ENCODE results near the gene FAM181B. TPM values are rescaled to one million over a fixed set of nuclear protein-coding genes. Genes with fewer than 3 reads are reported as not detected.

The FAM181B gene
- total RNA-seq, 1 donor: 0.54 TPM

DNA sequence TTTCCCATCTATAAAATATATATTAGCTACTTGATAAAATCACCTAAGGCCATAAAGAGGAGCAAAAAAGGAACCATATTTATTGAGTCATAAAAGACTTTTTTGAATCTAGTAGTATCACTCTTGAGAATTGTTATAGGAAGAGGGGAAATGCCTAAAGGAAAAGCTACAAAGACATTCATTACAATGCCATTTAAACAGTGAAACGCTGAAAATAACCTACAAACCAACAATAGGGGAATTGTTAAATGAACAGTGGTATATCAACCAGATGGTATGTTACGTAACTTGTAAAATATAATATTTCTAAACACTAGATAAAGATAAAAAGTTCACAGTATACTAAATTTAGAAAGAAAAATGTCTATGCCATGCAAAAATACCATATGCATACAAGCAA lies 47.5 kb downstream of the FAM181B start:
- no peak for DNase-seq (ENCODE audit: low read depth in 2 of 3, low spot score in 2 of 3)

DNA sequence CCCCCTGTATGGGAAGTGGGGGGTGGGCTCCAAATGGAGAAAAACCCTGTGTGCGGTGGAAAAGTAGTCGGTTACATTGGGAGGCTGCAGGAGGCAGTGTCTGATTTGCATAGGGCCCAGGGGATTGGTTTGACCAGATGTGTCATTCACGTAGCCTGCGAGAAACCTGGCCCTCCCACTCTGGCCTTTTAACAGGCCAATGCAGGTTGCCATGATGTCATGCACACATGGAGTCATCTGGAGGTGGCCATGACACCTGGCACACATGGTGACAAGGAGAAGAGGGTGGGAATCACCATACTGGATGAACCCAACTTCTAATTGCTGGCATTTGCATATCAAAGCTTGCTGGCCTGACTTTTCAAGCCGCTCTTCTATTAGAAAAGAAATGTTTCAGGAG lies 50.6 kb downstream of the FAM181B start:
- DNase-seq (ENCODE audit: low read depth in 2 of 3, low spot score in 2 of 3): no peak

DNA sequence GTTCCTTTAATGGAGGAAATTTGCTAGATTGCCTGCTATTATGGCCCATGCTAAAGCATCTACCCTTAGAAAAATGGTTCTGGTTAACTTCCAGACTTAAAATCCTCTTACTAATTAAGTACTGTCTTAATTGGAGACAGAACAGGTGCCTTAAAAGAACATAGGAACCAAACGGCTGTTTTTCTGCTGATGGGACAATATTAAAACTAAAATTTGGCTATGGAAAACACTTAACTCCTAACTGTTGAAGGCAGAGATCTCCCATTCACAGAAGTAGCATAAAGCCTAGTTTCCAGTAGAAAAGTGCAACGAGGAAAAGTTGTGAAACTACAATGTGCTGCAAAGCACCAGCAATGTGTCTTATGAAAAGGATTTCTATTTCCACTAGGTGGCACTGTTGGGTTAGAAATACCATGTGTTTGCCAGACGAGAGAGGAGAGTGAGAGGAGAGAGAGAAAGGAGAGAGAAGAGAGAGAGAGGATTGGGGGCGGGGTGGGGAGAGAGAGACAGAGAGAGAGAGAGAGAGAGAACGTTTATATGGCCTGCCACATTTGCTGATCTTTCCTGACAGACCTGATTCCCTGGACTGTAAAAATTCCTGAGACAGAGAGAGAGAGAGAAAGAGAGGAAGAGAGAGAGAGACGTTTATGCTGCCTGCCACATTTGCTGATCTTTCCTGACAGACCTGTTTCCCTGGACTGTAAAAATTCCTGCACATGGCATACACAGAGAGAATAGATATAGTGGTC lies 51.5 kb downstream of the FAM181B start:
- DNase-seq (ENCODE audit: low read depth in 2 of 3, low spot score in 2 of 3): peak; percentile 5 to 83 (median 50)

DNA sequence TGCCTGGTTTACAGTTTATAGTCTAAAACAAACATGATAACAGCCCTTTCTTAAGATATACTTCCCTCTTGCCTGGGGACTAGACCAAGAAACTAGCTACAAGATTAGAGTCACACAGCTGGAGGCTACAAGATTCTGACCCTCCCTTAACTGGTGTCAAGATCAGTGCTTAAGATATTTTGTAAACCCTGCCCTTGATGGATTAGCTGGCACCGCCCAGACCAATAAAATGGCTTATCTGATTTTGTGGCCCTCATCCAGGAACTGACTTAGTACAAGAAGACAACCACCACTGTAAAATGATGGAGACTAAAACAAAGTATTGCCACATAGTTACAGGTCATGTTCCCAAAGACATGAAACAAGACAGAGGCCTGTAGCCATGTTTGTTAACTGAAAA lies 53.4 kb downstream of the FAM181B start:
- peak in 1 of 3 donors; percentile 9 for DNase-seq (ENCODE audit: low read depth in 2 of 3, low spot score in 2 of 3)

Small RNAs within 50 kb of the gene (small RNA-seq; reads per million reads assigned to genes)
- gene RPS28P7: not detected

Other genes starting within 250 kb of the FAM181B start
- 23.4 TPM for gene PRCP, start 166.6 kb upstream of the FAM181B start, total RNA-seq
- 4.0 TPM for gene DDIAS, start 167.9 kb upstream of the FAM181B start, total RNA-seq

Measured in hematopoietic multipotent progenitor cell (in vitro differentiated cells).